ENCODE data around the gene PIEZO2.

The PIEZO2 gene

DNA sequence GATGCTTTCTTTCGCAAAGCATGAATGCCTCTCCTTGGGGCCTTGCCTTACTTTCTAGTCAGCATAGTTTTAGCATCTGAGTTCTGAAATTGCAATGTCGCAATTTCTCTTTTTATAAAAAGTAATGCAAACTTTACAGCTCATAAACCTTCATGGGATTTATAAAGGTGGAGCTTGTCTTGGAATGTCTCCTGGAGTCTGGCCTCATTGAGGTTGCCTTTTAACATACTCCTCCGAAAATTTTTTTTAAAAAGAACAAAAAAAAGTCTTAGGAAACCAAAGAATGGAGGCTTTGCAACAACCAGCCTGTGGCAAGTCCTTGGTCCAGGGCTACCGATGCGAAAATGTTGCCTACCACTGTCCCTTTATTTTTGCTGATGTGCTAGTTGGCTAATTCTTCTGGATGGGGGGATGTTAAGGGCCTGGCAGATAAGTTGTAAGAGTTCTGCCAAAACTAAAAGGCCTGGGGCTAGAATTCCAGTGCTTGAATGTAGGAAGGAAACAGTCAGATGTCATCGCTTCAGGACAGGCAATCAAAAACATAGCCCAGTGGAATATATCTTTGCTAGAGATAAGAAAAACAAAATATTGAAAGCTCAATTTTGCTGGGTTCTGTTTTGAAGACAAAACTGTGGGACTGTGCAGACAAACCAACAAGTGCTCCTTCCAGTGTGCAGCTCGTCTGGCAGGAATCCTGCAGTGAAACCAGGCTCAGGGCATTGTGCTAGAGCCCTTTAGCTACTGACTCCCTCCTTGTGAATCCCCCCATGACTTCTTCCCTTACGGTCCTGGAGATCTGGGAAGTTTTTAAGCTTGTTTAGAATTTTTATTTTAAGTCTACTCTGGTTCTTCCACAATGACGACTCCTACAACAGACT lies 213.0 kb downstream of the PIEZO2 start:
- TF ChIP-seq, protein P1, sequence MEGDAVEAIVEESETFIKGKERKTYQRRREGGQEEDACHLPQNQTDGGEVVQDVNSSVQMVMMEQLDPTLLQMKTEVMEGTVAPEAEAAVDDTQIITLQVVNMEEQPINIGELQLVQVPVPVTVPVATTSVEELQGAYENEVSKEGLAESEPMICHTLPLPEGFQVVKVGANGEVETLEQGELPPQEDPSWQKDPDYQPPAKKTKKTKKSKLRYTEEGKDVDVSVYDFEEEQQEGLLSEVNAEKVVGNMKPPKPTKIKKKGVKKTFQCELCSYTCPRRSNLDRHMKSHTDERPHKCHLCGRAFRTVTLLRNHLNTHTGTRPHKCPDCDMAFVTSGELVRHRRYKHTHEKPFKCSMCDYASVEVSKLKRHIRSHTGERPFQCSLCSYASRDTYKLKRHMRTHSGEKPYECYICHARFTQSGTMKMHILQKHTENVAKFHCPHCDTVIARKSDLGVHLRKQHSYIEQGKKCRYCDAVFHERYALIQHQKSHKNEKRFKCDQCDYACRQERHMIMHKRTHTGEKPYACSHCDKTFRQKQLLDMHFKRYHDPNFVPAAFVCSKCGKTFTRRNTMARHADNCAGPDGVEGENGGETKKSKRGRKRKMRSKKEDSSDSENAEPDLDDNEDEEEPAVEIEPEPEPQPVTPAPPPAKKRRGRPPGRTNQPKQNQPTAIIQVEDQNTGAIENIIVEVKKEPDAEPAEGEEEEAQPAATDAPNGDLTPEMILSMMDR (IDR thresholded peaks at IDR 0.05): no peak

GRCh38 chr18:10935588-10935987 lies 213.8 kb downstream of the PIEZO2 start:
- TF ChIP-seq, protein P1 (IDR thresholded peaks at IDR 0.05): no peak

DNA sequence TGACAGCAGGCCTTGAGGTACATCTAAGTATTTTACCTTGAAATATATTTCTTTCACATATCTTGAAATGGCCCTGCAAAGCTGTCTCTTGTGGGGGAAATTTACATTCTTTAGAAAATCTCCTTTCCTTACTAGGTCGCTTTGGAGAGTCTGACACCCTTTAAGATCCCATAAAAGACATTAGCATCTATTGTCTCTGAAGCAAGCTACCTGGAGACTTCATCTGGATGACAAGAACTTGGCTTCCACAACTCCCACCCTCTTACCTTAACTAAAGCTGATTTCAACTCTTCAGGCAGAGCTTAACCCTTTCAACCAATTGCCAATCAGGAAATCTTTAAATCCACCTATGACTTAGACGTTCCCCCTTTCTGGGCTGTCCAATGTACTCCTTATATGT lies 219.3 kb downstream of the PIEZO2 start:
- TF ChIP-seq, protein P1 (IDR thresholded peaks at IDR 0.05): no peak

DNA sequence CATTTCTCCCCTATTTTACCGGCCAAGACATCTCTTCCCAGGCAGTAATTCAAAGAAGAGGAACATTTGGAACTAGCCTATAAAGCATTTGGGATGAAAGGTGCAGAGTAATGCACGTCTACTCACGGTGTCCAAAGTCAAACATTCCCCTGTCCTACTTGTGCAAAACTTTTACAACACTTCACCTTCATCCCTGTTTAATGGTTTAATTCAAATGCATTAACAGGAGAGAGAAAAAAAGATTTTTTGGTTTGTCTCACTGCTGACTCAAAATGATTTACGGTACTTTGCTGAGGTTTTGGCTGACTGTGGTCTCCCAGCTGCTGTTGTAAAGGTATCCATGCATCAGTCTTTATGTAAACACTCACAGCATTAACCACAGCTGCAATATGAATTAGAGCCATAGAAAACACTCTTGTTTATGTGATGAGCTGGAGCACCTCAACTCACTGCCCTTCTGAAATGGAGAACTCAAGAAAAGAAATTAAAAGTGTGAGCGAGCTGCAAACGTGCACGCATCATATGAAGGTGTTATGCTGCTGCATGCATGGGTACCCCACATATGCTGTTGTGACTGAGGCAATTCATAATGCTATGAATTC lies 220.5 kb downstream of the PIEZO2 start:
- TF ChIP-seq, protein P1 (IDR thresholded peaks at IDR 0.05): no peak

- TF ChIP-seq, protein P1 (IDR thresholded peaks at IDR 0.05): no peak
Observed at GRCh38 chr18:10928011-10928771, 221.2 kb downstream of the PIEZO2 start.

DNA sequence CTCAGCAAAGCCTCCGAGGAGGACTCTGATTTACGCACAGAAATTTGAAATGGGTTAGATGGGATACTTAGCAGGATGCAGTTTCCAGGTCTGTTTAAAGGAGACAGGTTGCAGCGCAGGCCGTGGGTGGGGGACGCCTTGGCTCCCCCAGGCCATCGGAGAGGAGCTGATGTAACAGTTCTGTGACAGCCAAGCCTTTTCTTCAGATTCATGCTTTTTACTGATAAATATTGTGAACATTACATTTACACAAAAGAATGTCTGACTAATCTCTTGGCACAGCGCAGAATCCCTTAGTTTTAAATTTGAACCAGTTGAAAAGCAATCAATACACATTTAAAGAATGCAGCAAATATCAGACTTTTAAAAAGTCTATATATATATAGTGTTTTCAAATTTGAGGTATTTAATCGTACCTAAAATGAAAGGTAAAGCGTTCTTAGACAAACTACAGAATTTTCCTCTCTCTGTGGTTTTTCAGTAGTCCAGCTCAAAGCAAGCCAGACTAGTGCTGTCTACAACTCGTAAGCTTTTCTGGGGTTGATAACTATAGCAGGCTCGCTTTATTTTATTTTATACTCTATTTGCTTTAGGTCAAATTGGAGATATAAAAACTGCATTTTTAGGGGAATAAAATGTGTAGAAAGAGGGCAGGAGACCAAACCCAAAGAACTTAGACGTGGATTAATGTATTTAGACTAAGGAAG lies 221.9 kb downstream of the PIEZO2 start:
- TF ChIP-seq, protein P1 (IDR thresholded peaks at IDR 0.05): no peak

GRCh38 chr18:10926621-10927161 lies 222.7 kb downstream of the PIEZO2 start:
- TF ChIP-seq, protein P1 (IDR thresholded peaks at IDR 0.05): no peak
